Myocyte (in vitro differentiated cells): ENCODE measurements around the gene INPP5D. TPM values are rescaled to one million over a fixed set of nuclear protein-coding genes. Genes with fewer than 3 reads are reported as not detected.
A peak's percentile ranks its signal among the peaks of the same experiment; 100 is the strongest.
"Not testable (repeated sequence)": the region's sequence is repeated elsewhere in the genome, so short reads cannot be mapped to it uniquely, and the experiment has no call there.

Experiments
- DNase-seq: peaks from one replicate; pipeline ENCODE4 v3.0.0-alpha.2; 2012; ENCODE audit warnings: low read depth
- total RNA-seq: library from RNA; depleted of rRNA; stranded (reverse); fragments of >200 nt; gene quantifications from 2 replicates; pipeline ENCODE4 v1.2.3, GENCODE V29; 2014

Gene INPP5D
- total RNA-seq, 1 donor from 2014 or later = 1.1 TPM

- DNase-seq = no peak
Observed at GRCh38 chr2:233141901-233142300, 81.8 kb downstream of the INPP5D start.

GRCh38 chr2:233142355-233142897, 82.3 kb downstream of the INPP5D start:
- DNase-seq = no peak

GRCh38 chr2:233143700-233144331, 83.7 kb downstream of the INPP5D start:
- DNase-seq = no peak

- no peak for DNase-seq
Observed at GRCh38 chr2:233145726-233146125, 85.6 kb downstream of the INPP5D start.

GRCh38 chr2:233146194-233146593, 86.1 kb downstream of the INPP5D start:
- DNase-seq = no peak

GRCh38 chr2:233147136-233147828, 87.1 kb downstream of the INPP5D start:
- no peak for DNase-seq

- no peak for DNase-seq
Observed at GRCh38 chr2:233147829-233148167, 87.7 kb downstream of the INPP5D start.

- DNase-seq = no peak
Observed at GRCh38 chr2:233148354-233148753, 88.2 kb downstream of the INPP5D start.

- peak; percentile 85 for DNase-seq
Observed at GRCh38 chr2:233152541-233152940, 92.4 kb downstream of the INPP5D start.

GRCh38 chr2:233153146-233153798, 93.1 kb downstream of the INPP5D start:
- no peak for DNase-seq

- DNase-seq = no peak
Observed at GRCh38 chr2:233156001-233156400, 95.9 kb downstream of the INPP5D start.

GRCh38 chr2:233156461-233156860, 96.3 kb downstream of the INPP5D start:
- not testable (repeated sequence) for DNase-seq

- DNase-seq = no peak
Observed at GRCh38 chr2:233161730-233162129, 101.6 kb downstream of the INPP5D start.

- DNase-seq = no peak
Observed at GRCh38 chr2:233162770-233163169, 102.6 kb downstream of the INPP5D start.

GRCh38 chr2:233163486-233164103, 103.5 kb downstream of the INPP5D start:
- no peak for DNase-seq

- DNase-seq = no peak
Observed at GRCh38 chr2:233164128-233164635, 104.0 kb downstream of the INPP5D start.

GRCh38 chr2:233164967-233165366, 104.8 kb downstream of the INPP5D start:
- no peak for DNase-seq

GRCh38 chr2:233165543-233165894, 105.4 kb downstream of the INPP5D start:
- DNase-seq = no peak

GRCh38 chr2:233165895-233166661, 105.9 kb downstream of the INPP5D start:
- no peak for DNase-seq

GRCh38 chr2:233168445-233168844, 108.3 kb downstream of the INPP5D start:
- DNase-seq = no peak

- no peak for DNase-seq
Observed at GRCh38 chr2:233168919-233169318, 108.8 kb downstream of the INPP5D start.
